Measurements from ENCODE around the gene CNTFR. TPM values are rescaled to one million over a fixed set of nuclear protein-coding genes. Genes with fewer than 3 reads are reported as not detected.

CNTFR gene
- total RNA-seq, 1 donor from 2014 or later, result 3.1 TPM

GRCh38 chr9:34625186-34625486 is 35.6 kb upstream of the CNTFR start:
- peaks cover 16% of the 10 kb centered on the region for H3K4me1 Mint-ChIP-seq (ENCODE audit: unreplicated experiment)
- no peaks in the 10 kb centered on the region for H3K9me3 Mint-ChIP-seq (ENCODE audit: unreplicated experiment)
- no peak for DNase-seq (ENCODE audit: low spot score)
- TF ChIP-seq CTCF (IDR thresholded peaks at IDR 0.05; ENCODE audit: unreplicated experiment), result no peak
- H3K4me3 Mint-ChIP-seq (ENCODE audit: unreplicated experiment), result no peak overlapping the region
- no peak overlapping the region for H3K27ac Mint-ChIP-seq (ENCODE audit: unreplicated experiment)
- peaks cover 6% of the 10 kb centered on the region for H3K36me3 Mint-ChIP-seq (ENCODE audit: low read depth, unreplicated experiment)
- H3K27me3 Mint-ChIP-seq (ENCODE audit: unreplicated experiment), result peaks cover 37% of the 10 kb centered on the region

- Mint-ChIP-seq H3K27me3 (ENCODE audit: unreplicated experiment) (peaks cover 32% of the 10 kb centered on the region), H3K4me1 (ENCODE audit: unreplicated experiment) (peaks cover 20% of the 10 kb centered on the region), H3K9me3 (ENCODE audit: unreplicated experiment) (no peaks in the 10 kb centered on the region), H3K36me3 (ENCODE audit: low read depth, unreplicated experiment) (peaks cover 6% of the 10 kb centered on the region), H3K4me3 (ENCODE audit: unreplicated experiment) (no peak overlapping the region), H3K27ac (ENCODE audit: unreplicated experiment) (no peak overlapping the region)
- no peak for DNase-seq (ENCODE audit: low spot score)
- no peak for TF ChIP-seq CTCF (IDR thresholded peaks at IDR 0.05; ENCODE audit: unreplicated experiment)
These were observed 35.1 kb upstream of the CNTFR start for GRCh38 chr9:34624475-34625185.

- no peak for TF ChIP-seq CTCF (IDR thresholded peaks at IDR 0.05; ENCODE audit: unreplicated experiment)
- Mint-ChIP-seq H3K4me1 (ENCODE audit: unreplicated experiment) (peaks cover 22% of the 10 kb centered on the region), H3K27ac (ENCODE audit: unreplicated experiment) (no peak overlapping the region), H3K36me3 (ENCODE audit: low read depth, unreplicated experiment) (peaks cover 6% of the 10 kb centered on the region), H3K9me3 (ENCODE audit: unreplicated experiment) (no peaks in the 10 kb centered on the region), H3K27me3 (ENCODE audit: unreplicated experiment) (peaks cover 26% of the 10 kb centered on the region), H3K4me3 (ENCODE audit: unreplicated experiment) (no peak overlapping the region)
- no peak for DNase-seq (ENCODE audit: low spot score)
These were observed 34.1 kb upstream of the CNTFR start for GRCh38 chr9:34623374-34624235.

- no peak for TF ChIP-seq CTCF (IDR thresholded peaks at IDR 0.05; ENCODE audit: unreplicated experiment)
- H3K4me1 Mint-ChIP-seq (ENCODE audit: unreplicated experiment), result peaks cover 15% of the 10 kb centered on the region
- peak within 1 kb of the TSS; percentile 94 for H3K4me3 Mint-ChIP-seq (ENCODE audit: unreplicated experiment)
- peak; percentile 84 for DNase-seq (ENCODE audit: low spot score)
- H3K9me3 Mint-ChIP-seq (ENCODE audit: unreplicated experiment), result no peaks in the 10 kb centered on the region
- peak within 1 kb of the TSS; percentile 88 for H3K27ac Mint-ChIP-seq (ENCODE audit: unreplicated experiment)
- H3K27me3 Mint-ChIP-seq (ENCODE audit: unreplicated experiment), result peaks cover 12% of the 10 kb centered on the region
- H3K36me3 Mint-ChIP-seq (ENCODE audit: low read depth, unreplicated experiment), result peaks cover 13% of the 10 kb centered on the region
These were observed 30.8 kb upstream of the CNTFR start, which contains the start of gene DCTN3 for GRCh38 chr9:34620061-34620994. Gene DCTN3 (minus strand): TSS chr9:34620495. CDS start chr9:34620464, 31 bp downstream.
